Measurements from ENCODE around the gene ZNF740.

ZNF740 gene

DNA sequence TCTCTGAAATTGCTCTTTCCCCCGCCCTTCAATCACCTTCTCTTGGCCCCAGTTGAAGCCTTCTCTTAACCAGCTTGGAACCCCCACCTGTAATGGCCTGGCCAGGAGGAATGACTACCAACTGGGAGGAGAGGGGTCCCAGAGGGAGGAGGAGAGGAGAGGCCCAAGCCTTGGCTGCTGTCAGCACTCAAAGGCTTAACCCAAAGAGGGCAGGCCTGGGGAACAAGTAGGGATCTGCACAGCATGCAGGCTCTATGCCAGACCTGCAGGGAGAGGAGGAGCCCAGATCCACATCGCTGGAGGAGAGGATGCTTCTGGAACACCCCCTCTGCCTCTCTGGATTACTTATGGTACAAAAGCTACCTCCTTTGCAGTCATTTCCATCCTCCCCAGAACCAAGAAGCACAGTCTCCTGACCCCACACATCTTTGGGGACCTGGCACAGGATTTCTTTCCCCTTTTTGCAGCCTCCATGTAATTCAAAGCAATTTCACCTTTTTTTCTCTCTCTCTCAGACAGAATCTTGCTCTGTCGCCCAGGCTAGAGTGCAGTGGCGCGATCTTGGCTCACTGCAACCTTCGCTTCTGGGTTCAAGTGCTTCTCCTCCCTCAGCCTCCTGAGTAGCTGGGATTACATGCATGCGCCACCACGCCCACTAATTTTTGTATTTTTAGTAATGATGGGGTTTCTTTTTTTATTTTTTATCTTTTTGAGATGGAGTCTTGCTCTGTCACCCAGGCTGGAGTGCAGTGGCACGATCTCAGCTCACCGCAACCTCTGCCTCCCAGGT is 45.3 kb downstream of the ZNF740 start:
- no peak for DNase-seq (ENCODE audit: low read depth)
- H3K4me3 ChIP-seq (ENCODE audit: control insufficient read depth, low read depth, low read length), result no peak overlapping the region
- TF ChIP-seq, protein P1, sequence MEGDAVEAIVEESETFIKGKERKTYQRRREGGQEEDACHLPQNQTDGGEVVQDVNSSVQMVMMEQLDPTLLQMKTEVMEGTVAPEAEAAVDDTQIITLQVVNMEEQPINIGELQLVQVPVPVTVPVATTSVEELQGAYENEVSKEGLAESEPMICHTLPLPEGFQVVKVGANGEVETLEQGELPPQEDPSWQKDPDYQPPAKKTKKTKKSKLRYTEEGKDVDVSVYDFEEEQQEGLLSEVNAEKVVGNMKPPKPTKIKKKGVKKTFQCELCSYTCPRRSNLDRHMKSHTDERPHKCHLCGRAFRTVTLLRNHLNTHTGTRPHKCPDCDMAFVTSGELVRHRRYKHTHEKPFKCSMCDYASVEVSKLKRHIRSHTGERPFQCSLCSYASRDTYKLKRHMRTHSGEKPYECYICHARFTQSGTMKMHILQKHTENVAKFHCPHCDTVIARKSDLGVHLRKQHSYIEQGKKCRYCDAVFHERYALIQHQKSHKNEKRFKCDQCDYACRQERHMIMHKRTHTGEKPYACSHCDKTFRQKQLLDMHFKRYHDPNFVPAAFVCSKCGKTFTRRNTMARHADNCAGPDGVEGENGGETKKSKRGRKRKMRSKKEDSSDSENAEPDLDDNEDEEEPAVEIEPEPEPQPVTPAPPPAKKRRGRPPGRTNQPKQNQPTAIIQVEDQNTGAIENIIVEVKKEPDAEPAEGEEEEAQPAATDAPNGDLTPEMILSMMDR (conservative IDR thresholded peaks at IDR 0.05; ENCODE audit: control insufficient read depth, insufficient read depth, low read depth, low read length), result no peak

DNA sequence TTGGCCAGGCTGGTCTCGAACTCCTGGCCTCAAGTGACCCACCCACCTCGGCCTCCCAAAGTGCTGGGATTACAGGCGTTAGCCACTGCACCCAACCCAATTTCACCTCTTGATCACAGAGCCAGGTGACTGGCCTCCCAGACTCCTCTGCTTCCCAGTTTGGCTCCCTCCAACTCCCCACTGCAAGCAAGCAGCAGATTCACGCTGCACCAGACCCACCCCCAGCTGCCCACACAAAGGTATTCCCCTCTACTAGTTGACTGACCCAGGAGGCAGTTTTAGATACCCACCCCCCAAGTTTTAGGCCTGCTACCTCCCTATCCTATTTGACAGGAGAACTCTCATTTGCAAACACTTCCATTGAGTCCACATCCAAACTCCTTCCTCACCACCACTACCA is 46.3 kb downstream of the ZNF740 start:
- no peak overlapping the region for H3K4me3 ChIP-seq (ENCODE audit: control insufficient read depth, low read depth, low read length)
- TF ChIP-seq, protein P1 (conservative IDR thresholded peaks at IDR 0.05; ENCODE audit: control insufficient read depth, insufficient read depth, low read depth, low read length), result no peak
- no peak for DNase-seq (ENCODE audit: low read depth)

DNA sequence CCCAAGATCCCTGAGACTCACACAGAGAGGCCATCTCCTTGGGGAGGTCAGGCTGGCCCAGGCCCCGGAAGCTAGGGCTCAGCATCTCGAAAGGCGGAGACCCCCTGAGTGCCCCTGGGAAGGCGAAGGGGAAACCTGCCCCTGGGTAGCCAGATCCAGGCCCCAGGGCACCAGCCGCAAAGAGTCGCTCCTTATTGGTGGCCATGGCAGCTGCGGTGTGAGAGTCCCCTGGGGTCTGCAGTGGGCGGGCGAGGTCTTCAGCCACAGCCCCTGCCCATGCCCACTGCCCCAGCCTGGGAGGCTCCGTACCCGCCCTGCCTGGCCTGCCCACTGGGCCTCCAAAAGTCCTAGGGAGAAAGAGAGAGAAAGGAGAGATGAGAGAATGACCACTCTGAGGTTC is 46.8 kb downstream of the ZNF740 start:
- no peak overlapping the region for H3K4me3 ChIP-seq (ENCODE audit: control insufficient read depth, low read depth, low read length)
- TF ChIP-seq, protein P1 (conservative IDR thresholded peaks at IDR 0.05; ENCODE audit: control insufficient read depth, insufficient read depth, low read depth, low read length), result no peak
- no peak for DNase-seq (ENCODE audit: low read depth)

DNA sequence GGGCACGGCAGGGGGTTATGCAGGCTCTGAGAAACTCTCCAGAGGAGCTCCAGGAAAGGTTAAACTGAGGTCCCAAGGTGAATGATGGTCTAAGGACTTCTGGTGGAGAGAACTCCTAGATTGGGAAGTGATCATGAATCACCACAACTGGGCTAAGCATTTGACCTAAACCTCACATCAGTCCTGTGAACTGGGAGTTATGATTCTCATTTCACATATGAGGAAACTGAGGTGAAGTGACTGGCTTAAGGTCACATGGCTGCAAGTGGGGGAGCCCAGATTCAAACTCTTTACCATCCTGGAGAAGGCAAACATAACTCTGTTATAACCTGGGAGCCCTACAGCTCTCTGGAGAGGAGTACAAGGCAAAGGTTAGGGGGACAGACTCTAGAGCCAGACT is 47.3 kb downstream of the ZNF740 start:
- TF ChIP-seq, protein P1 (conservative IDR thresholded peaks at IDR 0.05; ENCODE audit: control insufficient read depth, insufficient read depth, low read depth, low read length), result no peak
- no peak for DNase-seq (ENCODE audit: low read depth)
- H3K4me3 ChIP-seq (ENCODE audit: control insufficient read depth, low read depth, low read length), result no peak overlapping the region

DNA sequence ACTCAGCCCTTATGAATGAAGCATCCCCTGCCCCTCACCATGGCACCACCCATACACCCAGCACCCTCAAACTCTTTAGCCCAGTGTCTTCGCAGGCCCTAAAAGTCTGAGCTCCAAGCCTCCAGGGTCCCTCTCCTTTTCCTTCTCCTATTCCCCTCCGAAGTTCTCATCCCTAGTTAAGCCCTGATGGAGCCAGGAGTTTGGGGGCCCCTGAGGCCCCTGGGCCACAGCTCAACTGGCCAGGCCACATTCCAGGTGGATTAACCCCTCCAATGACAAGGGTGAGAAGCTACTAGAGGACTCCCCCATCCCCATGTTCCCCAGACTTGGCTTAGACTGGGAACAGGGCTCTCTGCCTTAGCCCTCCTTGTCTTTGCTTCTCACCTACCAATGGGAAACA is 48.9 kb downstream of the ZNF740 start:
- no peak for DNase-seq (ENCODE audit: low read depth)
- TF ChIP-seq, protein P1 (conservative IDR thresholded peaks at IDR 0.05; ENCODE audit: control insufficient read depth, insufficient read depth, low read depth, low read length), result no peak
- H3K4me3 ChIP-seq (ENCODE audit: control insufficient read depth, low read depth, low read length), result no peak overlapping the region

DNA sequence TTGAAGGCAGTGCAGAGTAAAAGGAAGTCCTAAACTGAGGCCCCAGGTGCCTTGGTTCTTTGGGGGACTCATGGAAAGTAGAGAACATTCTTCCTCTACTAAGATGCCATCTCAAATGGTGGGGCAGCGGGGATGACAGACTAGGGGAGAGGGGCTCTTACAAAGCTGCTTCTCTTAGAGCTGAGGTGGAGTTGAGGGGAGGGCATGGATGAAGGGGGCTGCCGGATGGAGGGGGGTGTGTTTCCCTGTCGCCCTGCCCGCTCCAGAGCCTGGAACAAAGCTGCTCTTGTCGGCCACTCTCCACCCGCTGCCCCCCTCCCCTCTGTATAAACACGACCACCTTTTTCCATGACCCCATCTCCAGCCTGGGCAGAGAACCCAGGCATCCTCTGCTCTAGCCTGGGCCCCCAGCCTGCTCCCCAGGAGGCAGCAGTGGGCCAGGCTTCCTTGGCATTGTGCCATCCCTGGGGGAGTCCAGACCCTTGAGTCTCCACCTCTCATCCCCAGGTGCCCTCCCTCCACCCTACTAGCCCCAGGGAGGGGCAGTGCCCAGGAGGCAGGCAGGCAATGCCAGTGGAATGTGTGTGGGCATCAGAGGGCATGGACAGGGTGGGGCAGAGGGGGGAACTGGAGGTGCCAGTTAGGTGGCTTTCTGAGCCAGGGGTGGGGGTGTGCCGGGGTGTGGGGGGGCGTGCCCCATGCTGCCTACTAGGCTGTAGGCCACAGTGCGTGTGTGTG is 49.8 kb downstream of the ZNF740 start:
- TF ChIP-seq, protein P1 (conservative IDR thresholded peaks at IDR 0.05; ENCODE audit: control insufficient read depth, insufficient read depth, low read depth, low read length), result no peak
- no peak overlapping the region for H3K4me3 ChIP-seq (ENCODE audit: control insufficient read depth, low read depth, low read length)
- DNase-seq (ENCODE audit: low read depth), result no peak
